ENCODE measurements around the gene ZNF665.
A peak's percentile ranks its signal among the peaks of the same experiment; 100 is the strongest.

Gene ZNF665

GRCh38 chr19:53132141-53132991 lies 60.8 kb downstream of the ZNF665 start, which contains the start of gene ZNF415:
Gene ZNF415, minus strand, starts transcription at chr19:53132910. Its CDS starts 10,234 bp downstream, at chr19:53122676.
- H4K20me1 ChIP-seq (ENCODE audit: insufficient read depth, low read length): peaks cover 9% of the 10 kb centered on the region; the same call in 1 of the 2 replicates
- peak within 1 kb of the TSS; percentile 80 for H3K27ac ChIP-seq (ENCODE audit: low read length)
- peaks cover 30% of the 10 kb centered on the region for H3K79me2 ChIP-seq (ENCODE audit: insufficient read depth, low read length)
- H3K4me1 ChIP-seq (ENCODE audit: insufficient read depth, low read length): peaks cover 30% of the 10 kb centered on the region
- ATAC-seq (ENCODE audit: insufficient read depth, low read depth) (peak; percentile 86), DNase-seq (peak; percentile 85)
- TF ChIP-seq CTCF (IDR thresholded peaks at IDR 0.05; ENCODE audit: borderline replicate concordance, extremely low read depth, low read length, poor library complexity, severe bottlenecking): no peak
- TF ChIP-seq EZH2 (IDR thresholded peaks at IDR 0.05; ENCODE audit: borderline replicate concordance, low read depth, low read length, severe bottlenecking): no peak
- peaks cover 7% of the 10 kb centered on the region; the same call in 1 of the 2 replicates for H3K36me3 ChIP-seq (ENCODE audit: insufficient read depth, low read length)
- peak within 1 kb of the TSS; percentile 74 for H3K9ac ChIP-seq (ENCODE audit: low read depth, low read length)
- H2AFZ ChIP-seq (ENCODE audit: low read depth, low read length): peak within 1 kb of the TSS; percentile 97
- peak within 1 kb of the TSS; percentile 93 for H3K4me2 ChIP-seq (ENCODE audit: insufficient read depth, low read length)
- H3K4me3 ChIP-seq (ENCODE audit: low read depth in 1 of 2, low read length in 2 of 2): peak within 1 kb of the TSS; percentile 48 to 74
- no peaks in the 10 kb centered on the region for H3K9me3 ChIP-seq (ENCODE audit: insufficient read depth, low read length, severe bottlenecking)
- H3K27me3 ChIP-seq (ENCODE audit: insufficient read depth, low read length, poor library complexity): no peaks in the 10 kb centered on the region

- Histone ChIP-seq H3K4me3 (ENCODE audit: low read depth in 1 of 2, low read length in 2 of 2) (peak overlapping the region; percentile 48 to 74), H3K4me2 (ENCODE audit: insufficient read depth, low read length) (peak overlapping the region; percentile 93), H3K79me2 (ENCODE audit: insufficient read depth, low read length) (peaks cover 30% of the 10 kb centered on the region), H3K9ac (ENCODE audit: low read depth, low read length) (peak overlapping the region; percentile 74), H3K4me1 (ENCODE audit: insufficient read depth, low read length) (peaks cover 30% of the 10 kb centered on the region), H2AFZ (ENCODE audit: low read depth, low read length) (peak overlapping the region; percentile 97), H4K20me1 (ENCODE audit: insufficient read depth, low read length) (peaks cover 11% of the 10 kb centered on the region; the same call in 1 of the 2 replicates), H3K27ac (ENCODE audit: low read length) (peak overlapping the region; percentile 80), H3K9me3 (ENCODE audit: insufficient read depth, low read length, severe bottlenecking) (no peaks in the 10 kb centered on the region), H3K36me3 (ENCODE audit: insufficient read depth, low read length) (peaks cover 7% of the 10 kb centered on the region; the same call in 1 of the 2 replicates), H3K27me3 (ENCODE audit: insufficient read depth, low read length, poor library complexity) (no peaks in the 10 kb centered on the region)
- TF ChIP-seq EZH2 (IDR thresholded peaks at IDR 0.05; ENCODE audit: borderline replicate concordance, low read depth, low read length, severe bottlenecking) (no peak), CTCF (IDR thresholded peaks at IDR 0.05; ENCODE audit: borderline replicate concordance, extremely low read depth, low read length, poor library complexity, severe bottlenecking) (no peak)
- ATAC-seq (ENCODE audit: insufficient read depth, low read depth) (peak; percentile 18; the same call in 1 of the 3 replicates), DNase-seq (no peak)
Measured at GRCh38 chr19:53131727-53132126, 61.4 kb downstream of the ZNF665 start.

GRCh38 chr19:53131085-53131590 lies 62.0 kb downstream of the ZNF665 start:
- DNase-seq (no peak), ATAC-seq (ENCODE audit: insufficient read depth, low read depth) (no peak)
- H4K20me1 ChIP-seq (ENCODE audit: insufficient read depth, low read length): peaks cover 11% of the 10 kb centered on the region; the same call in 1 of the 2 replicates
- TF ChIP-seq CTCF (IDR thresholded peaks at IDR 0.05; ENCODE audit: borderline replicate concordance, extremely low read depth, low read length, poor library complexity, severe bottlenecking) (no peak), EZH2 (IDR thresholded peaks at IDR 0.05; ENCODE audit: borderline replicate concordance, low read depth, low read length, severe bottlenecking) (no peak)
- no peaks in the 10 kb centered on the region for H3K27me3 ChIP-seq (ENCODE audit: insufficient read depth, low read length, poor library complexity)
- H3K4me3 ChIP-seq (ENCODE audit: low read depth in 1 of 2, low read length in 2 of 2): peak overlapping the region in 1 of 2 experiments; percentile 74; a peak in 2 of 4 replicates
- peak overlapping the region; percentile 93 for H3K4me2 ChIP-seq (ENCODE audit: insufficient read depth, low read length)
- peak overlapping the region; percentile 74 for H3K9ac ChIP-seq (ENCODE audit: low read depth, low read length)
- peaks cover 30% of the 10 kb centered on the region for H3K79me2 ChIP-seq (ENCODE audit: insufficient read depth, low read length)
- H3K36me3 ChIP-seq (ENCODE audit: insufficient read depth, low read length): peaks cover 7% of the 10 kb centered on the region; the same call in 1 of the 2 replicates
- peaks cover 30% of the 10 kb centered on the region for H3K4me1 ChIP-seq (ENCODE audit: insufficient read depth, low read length)
- H2AFZ ChIP-seq (ENCODE audit: low read depth, low read length): no peak overlapping the region
- no peak overlapping the region for H3K27ac ChIP-seq (ENCODE audit: low read length)
- H3K9me3 ChIP-seq (ENCODE audit: insufficient read depth, low read length, severe bottlenecking): no peaks in the 10 kb centered on the region

All from DND-41 (cell line).